HepG2 (cell line): ENCODE measurements around the gene SMAD3. TPM values are rescaled to one million over a fixed set of nuclear protein-coding genes. Genes with fewer than 3 reads are reported as not detected.

ENCODE experiments used
- ATAC-seq: fragments of 200-7000 bp; cut with Tn5 transposase; 3 replicates; pipeline ENCODE4 v1.9.1; 2020; ENCODE audit warnings: mild to moderate bottlenecking, moderate library complexity
- BruUV-seq: library from RNA; stranded (reverse); fragments of 400-500 nt; replicated peaks from 2 replicates; lab custom pipeline; 2021; lab: Mats Ljungman, UMichigan
- CTCF ChIA-PET: fragments of 300-600 bp; formaldehyde crosslinking; extraction: SDS; loops from one replicate; lab custom pipeline; 2021; ENCODE audit warnings: low total read pairs, inconsistent platforms, low intra/inter-chr PET ratio; lab: Yijun Ruan, JAX
- POLR2A ChIA-PET: fragments of 350-600 bp; sonication (Branson Sonifier 250); formaldehyde crosslinking; loops from one replicate; lab custom pipeline; 2020; ENCODE audit warnings: antibody characterized with exemption, inconsistent platforms; lab: Yijun Ruan, JAX
- DNase-seq: peaks from one replicate; pipeline ENCODE4 v3.0.0-alpha.2; 2015; ENCODE audit warnings: low spot score
- FAIRE-seq: peaks from 3 replicates; lab custom pipeline; 2011; peaks lifted over from hg19 to GRCh38; lab: Jason Lieb, UNC
- H2AFZ ChIP-seq: one replicate; pipeline ENCODE4 v1.6.1; 2011; ENCODE audit warnings: low read length, inconsistent platforms
- H3K27ac ChIP-seq: fragments of 300-600 bp; 3 replicates; pipeline ENCODE4 v1.8.0; 2011; ENCODE audit warnings: mixed run types, mild to moderate bottlenecking, mixed read lengths, low read length, inconsistent platforms; ENCODE audit not compliant: insufficient read depth; ENCODE audit errors: extremely low read length
- H3K27me3 ChIP-seq, 2 experiments: fragments of 200-600 bp in 1 of 2; 2 replicates in 1 of 2; 3 replicates in 1 of 2; pipeline versions ENCODE4 v1.6.0 to v1.8.0; 2011; ENCODE audit warnings: low read length in 2 of 2, mild to moderate bottlenecking in 2 of 2, moderate library complexity in 2 of 2, inconsistent platforms in 1 of 2; ENCODE audit not compliant: insufficient read depth in 2 of 2, control insufficient read depth in 1 of 2
- H3K36me3 ChIP-seq, 2 experiments: fragments of 200-600 bp in 1 of 2; replicated peaks in 1 of 2; 2 replicates in 1 of 2; 3 replicates in 1 of 2; pipeline versions ENCODE4 v1.5.1 to v1.8.0; 2011; ENCODE audit warnings: low read length in 2 of 2, inconsistent platforms in 1 of 2; ENCODE audit not compliant: insufficient read depth in 2 of 2, control insufficient read depth in 1 of 2
- H3K4me1 ChIP-seq: 2 replicates; pipeline ENCODE4 v1.5.1; 2012; ENCODE audit warnings: low read length, inconsistent platforms; ENCODE audit not compliant: insufficient read depth
- H3K4me2 ChIP-seq: 2 replicates; pipeline ENCODE4 v1.6.0; 2011; ENCODE audit warnings: low read depth, low read length, inconsistent platforms
- H3K4me3 ChIP-seq, 3 experiments: fragments of 200-600 bp in 1 of 3; sonication (generic), shearing (Covaris generic) in 1 of 3; replicated peaks in 1 of 3; 2 replicates each; pipeline ENCODE4 v1.5.1; 2011 to 2016; ENCODE audit warnings: low read length in 3 of 3, inconsistent platforms in 2 of 3, low read depth in 2 of 3, mild to moderate bottlenecking in 2 of 3, control low read depth in 1 of 3, mixed read lengths in 1 of 3; ENCODE audit not compliant: insufficient read depth in 1 of 3
- H3K79me2 ChIP-seq: one replicate; pipeline ENCODE4 v1.6.1; 2011; ENCODE audit warnings: low read length, inconsistent platforms; ENCODE audit not compliant: insufficient read depth
- H3K9ac ChIP-seq: 2 replicates; pipeline ENCODE4 v1.6.0; 2011; ENCODE audit warnings: mild to moderate bottlenecking, low read depth, low read length, inconsistent platforms; ENCODE audit not compliant: insufficient read depth
- H3K9me3 ChIP-seq: 2 replicates; pipeline ENCODE4 v1.5.1; 2012; ENCODE audit warnings: mild to moderate bottlenecking, low read length
- H4K20me1 ChIP-seq: 2 replicates; pipeline ENCODE4 v1.6.0; 2011; ENCODE audit warnings: inconsistent platforms, mild to moderate bottlenecking, low read length, moderate library complexity; ENCODE audit not compliant: insufficient read depth
- HNRNPK ChIP-seq: fragments of 200-400 bp; formaldehyde crosslinking; IDR thresholded peaks from 2 replicates; pipeline ENCODE4 v1.6.1; 2018; ENCODE audit warnings: low read length, low read depth, moderate library complexity, mild to moderate bottlenecking; ENCODE audit not compliant: poor library complexity, severe bottlenecking
- NR2F6 ChIP-seq, 2 experiments: IDR thresholded peaks; 2 replicates each; pipeline ENCODE4 v1.6.1; 2016; ENCODE audit warnings: antibody characterized with exemption in 1 of 2, mild to moderate bottlenecking in 1 of 2
- TBX2 ChIP-seq: sonication (generic); formaldehyde crosslinking; IDR thresholded peaks from 2 replicates; pipeline ENCODE4 v1.5.0; 2020; ENCODE audit warnings: missing genetic modification reagents, mild to moderate bottlenecking, borderline replicate concordance
- ZNF24 ChIP-seq: fragments of 450-650 bp; IDR thresholded peaks from 2 replicates; pipeline ENCODE4 v1.6.1; 2017; ENCODE audit warnings: antibody characterized with exemption, mild to moderate bottlenecking
- ZNF543 ChIP-seq: sonication (generic); formaldehyde crosslinking; IDR thresholded peaks from 2 replicates; pipeline ENCODE4 v1.4.0; 2020; ENCODE audit warnings: mild to moderate bottlenecking, missing genetic modification reagents
- ZNF546 ChIP-seq: sonication (generic); formaldehyde crosslinking; conservative IDR thresholded peaks from 2 replicates; pipeline ENCODE4 v1.8.1; 2023; ENCODE audit warnings: mild to moderate bottlenecking, missing genetic modification reagents
- ZNF761 ChIP-seq: sonication (generic); formaldehyde crosslinking; conservative IDR thresholded peaks from 2 replicates; pipeline ENCODE4 v1.4.0; 2020; ENCODE audit warnings: mild to moderate bottlenecking, missing genetic modification reagents
- WGBS: methylation state at CpG from one replicate; pipeline ENCODE4 v1.1.6; 2017; ENCODE audit warnings: low lambda C conversion rate; 5-methylcytosine and 5-hydroxymethylcytosine counted together
- in situ Hi-C: cut with HindIII; loops from 2 replicates; pipeline ENCODE4 v1.10.0; 2017; ENCODE audit warnings: low pct_unique_long_range_greater_than_20kb; ENCODE audit not compliant: extremely low pct_ligation_motif_present
- intact Hi-C: fragments of 100-400 bp; cut with micrococcal nuclease; formaldehyde crosslinking; loops from one replicate; pipeline ENCODE4 v1.10.0; 2022; ENCODE audit not compliant: unreplicated experiment
- polyA plus RNA-seq, 8 experiments: library from polyadenylated mRNA; depleted of rRNA in 3 of 8; stranded (reverse) in 7 of 8; unstranded in 1 of 8; fragments of >200 nt; fragmentation: Illumina TruSeq in 4 of 8; extraction: Trizol in 4 of 8; gene quantifications; 2 replicates each; pipeline versions ENCODE4 v1.2.1 to v1.2.3, GENCODE V29; 2011 to 2016; ENCODE audit warnings: low read depth in 4 of 8, missing spikeins in 1 of 8, mixed read lengths in 1 of 8; ENCODE audit not compliant: insufficient read depth in 1 of 8
- total RNA-seq, 5 experiments: library from RNA; depleted of rRNA; stranded (reverse); fragments of >200 nt; fragmentation: Illumina TruSeq; extraction: Trizol; gene quantifications; 2 replicates each; pipeline ENCODE4 v1.2.3, GENCODE V29; 2016; ENCODE audit warnings: low read depth in 1 of 5
- TF ChIP-seq, protein P1 (sequence below): sonication (generic); formaldehyde crosslinking; IDR thresholded peaks from 2 replicates; pipeline ENCODE4 v1.4.0; 2020; ENCODE audit warnings: missing genetic modification reagents

The SMAD3 gene
- total and polyA plus RNA-seq, 2 of the 13 experiments (the other 11 are each of a cell fraction or from before 2014, with no cell fraction given) = 8.6 to 56.3 TPM

DNA sequence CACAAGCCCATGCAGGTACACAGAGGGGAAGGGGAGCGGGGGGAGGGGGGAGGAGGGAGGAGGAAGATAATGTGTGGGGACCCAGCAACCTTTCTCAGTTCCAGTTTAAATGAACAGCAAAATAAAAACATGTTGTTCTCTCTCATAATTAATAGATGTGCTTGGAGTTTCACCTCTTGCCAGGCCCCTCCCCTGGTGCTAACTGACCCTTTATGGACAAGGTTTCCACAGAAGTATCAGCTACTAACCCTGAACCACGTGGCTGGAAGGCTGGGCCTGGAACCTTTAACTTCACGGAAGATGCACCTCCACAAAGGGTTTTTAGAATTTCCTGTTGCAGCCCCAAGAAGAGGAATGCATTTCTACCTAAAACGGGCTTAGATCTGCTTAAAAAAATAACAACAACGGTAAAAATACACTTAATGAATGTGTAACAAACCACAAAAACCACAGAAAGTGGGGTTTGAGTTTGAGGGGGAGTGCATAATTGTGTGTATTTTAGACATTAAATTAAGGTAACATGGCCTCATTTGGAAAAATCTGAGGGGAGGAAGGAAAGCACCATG is 14.8 kb upstream of the SMAD3 start:
- 56% methylated on average over 4 of the region's 5 CpGs for WGBS
- intact Hi-C loops (no loop called here), in situ Hi-C loops (no loop called here)
- ChIA-PET CTCF (no interaction called here), POLR2A (interaction anchor here (1.7 to 12.1 kb wide), 5 partner anchors 11 to 96 kb away, joined by 4 to 248 read pairs (median 15); partner anchors contain the start of gene SMAD3)
- ATAC-seq (no peak), FAIRE-seq (peak; percentile 26), DNase-seq (no peak)
- H3K4me2 ChIP-seq = no peak overlapping the region; the same call in 1 of the 2 replicates
- H3K36me3 ChIP-seq = peaks cover 3 to 31% of the 10 kb centered on the region in 2 experiments
- H3K27me3 ChIP-seq = no peaks in the 10 kb centered on the region
- no TSS peak for BruUV-seq
- peaks cover 31% of the 10 kb centered on the region for H3K79me2 ChIP-seq
- peak; percentile 11 for TF ChIP-seq HNRNPK
- TF ChIP-seq ZNF546 (CRISPR knock-in tag) = no peak
- H3K4me1 ChIP-seq = peaks cover 20% of the 10 kb centered on the region
- H3K4me3 ChIP-seq = no peak overlapping the region
- no peak overlapping the region for H3K9ac ChIP-seq
- H4K20me1 ChIP-seq = peaks cover 2% of the 10 kb centered on the region; the same call in 1 of the 2 replicates
- no peaks in the 10 kb centered on the region for H3K9me3 ChIP-seq
- H2AFZ ChIP-seq = no peak overlapping the region
- H3K27ac ChIP-seq = peak overlapping the region; percentile 37

DNA sequence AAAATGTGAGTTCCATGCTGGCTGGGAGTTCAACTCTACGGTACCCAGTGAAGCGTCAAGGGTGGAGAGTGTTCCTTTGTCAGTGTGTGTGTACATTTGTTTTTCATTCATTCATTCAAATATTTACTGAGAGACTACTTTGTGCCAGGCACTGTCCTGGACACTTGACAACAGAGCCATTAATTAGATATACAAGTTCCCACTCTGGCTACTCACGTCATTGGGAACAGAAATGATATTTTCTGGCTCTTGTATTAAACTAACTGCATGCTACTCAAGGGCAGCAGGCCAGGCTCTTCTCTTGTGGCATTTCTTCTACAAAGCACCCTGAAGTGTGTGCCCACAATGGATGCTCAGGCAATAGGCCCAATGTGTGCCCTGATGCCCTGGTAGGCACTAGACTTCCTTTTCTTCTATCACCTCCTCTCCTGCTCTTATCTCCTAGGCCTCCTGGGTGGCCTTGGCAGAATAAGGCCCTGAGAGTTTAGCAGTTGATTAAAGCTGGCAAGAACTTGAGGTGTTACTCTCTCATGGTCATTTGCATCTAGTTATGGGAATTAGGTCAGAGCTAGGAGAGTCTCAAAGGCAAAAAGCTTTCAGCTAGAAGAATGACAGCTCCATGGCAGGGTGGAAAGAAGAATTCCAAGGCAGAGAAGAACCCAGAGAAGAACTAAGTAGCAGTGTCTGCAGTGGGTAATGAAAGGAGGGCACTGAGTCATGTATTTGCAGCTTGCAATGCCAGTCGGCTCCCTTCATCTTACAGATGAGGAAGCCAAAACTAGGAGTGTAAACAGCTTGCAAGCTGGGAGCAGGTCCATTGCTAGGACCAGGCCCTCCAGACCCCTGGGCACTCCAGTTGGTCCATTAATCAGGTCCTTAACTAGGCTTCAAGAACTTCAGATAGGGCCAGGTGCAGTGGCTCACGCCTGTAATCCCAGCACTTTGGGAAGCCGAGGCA is 14.0 kb upstream of the SMAD3 start:
- H3K27me3 ChIP-seq = no peaks in the 10 kb centered on the region
- peak overlapping the region; percentile 37 for H3K27ac ChIP-seq
- no peak overlapping the region for H3K9ac ChIP-seq
- in situ Hi-C loops = no loop called here
- no peak overlapping the region for H2AFZ ChIP-seq
- peaks cover 5 to 31% of the 10 kb centered on the region in 2 experiments for H3K36me3 ChIP-seq
- FAIRE-seq (no peak), DNase-seq (no peak), ATAC-seq (no peak)
- H3K4me3 ChIP-seq = no peak overlapping the region
- no TSS peak for BruUV-seq
- peaks cover 2% of the 10 kb centered on the region; the same call in 1 of the 2 replicates for H4K20me1 ChIP-seq
- peaks cover 38% of the 10 kb centered on the region for H3K79me2 ChIP-seq
- POLR2A ChIA-PET = interaction anchor here (1.2 to 12.1 kb wide), 4 partner anchors 11 to 95 kb away, joined by 3 to 248 read pairs (median 6); partner anchors contain the start of gene SMAD3
- no peak overlapping the region for H3K4me2 ChIP-seq
- 83% methylated on average over 4 of the region's 6 CpGs for WGBS
- intact Hi-C loops = no loop called here
- no peaks in the 10 kb centered on the region for H3K9me3 ChIP-seq
- TF ChIP-seq ZNF761 (no peak), TBX2 (CRISPR knock-in tag) (peak; percentile 20; the same call in 1 of the 2 replicates), ZNF543 (CRISPR knock-in tag) (no peak), ZNF24 (peak; percentile 84; the same call in 1 of the 2 replicates), NR2F6 (IDR thresholded peaks at IDR 0.05) (no peak), NR2F6 (CRISPR knock-in tag; IDR thresholded peaks at IDR 0.05) (no peak)
- TF ChIP-seq, protein P1, sequence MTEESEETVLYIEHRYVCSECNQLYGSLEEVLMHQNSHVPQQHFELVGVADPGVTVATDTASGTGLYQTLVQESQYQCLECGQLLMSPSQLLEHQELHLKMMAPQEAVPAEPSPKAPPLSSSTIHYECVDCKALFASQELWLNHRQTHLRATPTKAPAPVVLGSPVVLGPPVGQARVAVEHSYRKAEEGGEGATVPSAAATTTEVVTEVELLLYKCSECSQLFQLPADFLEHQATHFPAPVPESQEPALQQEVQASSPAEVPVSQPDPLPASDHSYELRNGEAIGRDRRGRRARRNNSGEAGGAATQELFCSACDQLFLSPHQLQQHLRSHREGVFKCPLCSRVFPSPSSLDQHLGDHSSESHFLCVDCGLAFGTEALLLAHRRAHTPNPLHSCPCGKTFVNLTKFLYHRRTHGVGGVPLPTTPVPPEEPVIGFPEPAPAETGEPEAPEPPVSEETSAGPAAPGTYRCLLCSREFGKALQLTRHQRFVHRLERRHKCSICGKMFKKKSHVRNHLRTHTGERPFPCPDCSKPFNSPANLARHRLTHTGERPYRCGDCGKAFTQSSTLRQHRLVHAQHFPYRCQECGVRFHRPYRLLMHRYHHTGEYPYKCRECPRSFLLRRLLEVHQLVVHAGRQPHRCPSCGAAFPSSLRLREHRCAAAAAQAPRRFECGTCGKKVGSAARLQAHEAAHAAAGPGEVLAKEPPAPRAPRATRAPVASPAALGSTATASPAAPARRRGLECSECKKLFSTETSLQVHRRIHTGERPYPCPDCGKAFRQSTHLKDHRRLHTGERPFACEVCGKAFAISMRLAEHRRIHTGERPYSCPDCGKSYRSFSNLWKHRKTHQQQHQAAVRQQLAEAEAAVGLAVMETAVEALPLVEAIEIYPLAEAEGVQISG (CRISPR knock-in tag) = 0 out of 2 replicates have a peak, but pooled peaks have one; percentile 6
- CTCF ChIA-PET = no interaction called here
- H3K4me1 ChIP-seq = peaks cover 27% of the 10 kb centered on the region
